Vagina (tissue), 2 donors: ENCODE data around the gene NT5C2.
"Not testable (repeated sequence)": the region's sequence is repeated elsewhere in the genome, so short reads cannot be mapped to it uniquely, and the experiment has no call there.

Source experiments
- CTCF ChIP-seq, 3 experiments: fragments of 450-650 bp in 2 of 3; fragments of 200-600 bp in 1 of 3; sonication (generic) in 1 of 3; IDR thresholded peaks; one replicate each; pipeline ENCODE4 v1.5.1; 2017 to 2019; ENCODE audit warnings: antibody characterized with exemption in 3 of 3, mild to moderate bottlenecking in 2 of 3, moderate library complexity in 2 of 3
- POLR2A ChIP-seq, 2 donors: fragments of 450-650 bp; IDR thresholded peaks; one replicate each; pipeline ENCODE4 v1.6.1; 2017; ENCODE audit warnings: antibody characterized with exemption in 2 of 2, mild to moderate bottlenecking in 2 of 2, moderate library complexity in 2 of 2
- POLR2AphosphoS5 ChIP-seq, 2 donors: sonication (generic); formaldehyde crosslinking; IDR thresholded peaks; one replicate each; pipeline ENCODE4 v1.9.0; 2017; ENCODE audit warnings: antibody characterized with exemption in 2 of 2, mild to moderate bottlenecking in 2 of 2, low read depth in 1 of 2; ENCODE audit not compliant: insufficient read depth in 1 of 2

- TF ChIP-seq POLR2AphosphoS5 (IDR thresholded peaks at IDR 0.05; ENCODE audit: insufficient read depth in 1 of 2, low read depth in 1 of 2); CTCF (IDR thresholded peaks at IDR 0.05); POLR2A (IDR thresholded peaks at IDR 0.05): not testable (repeated sequence)
Observed at GRCh38 chr10:103207643-103208042, 14.6 kb upstream of the NT5C2 start.
